Muscle of leg (tissue), 11 donors: ENCODE measurements around the gene MS4A3. TPM values are rescaled to one million over a fixed set of nuclear protein-coding genes. Genes with fewer than 3 reads are reported as not detected.
"Not testable (repeated sequence)": the region's sequence is repeated elsewhere in the genome, so short reads cannot be mapped to it uniquely, and the experiment has no call there.

Experiments used
- DNase-seq: peaks from one replicate; pipeline ENCODE4 v3.0.0; 2013
- H3K27ac ChIP-seq: one replicate; pipeline ENCODE4 v1.5.1; 2013; ENCODE audit warnings: mild to moderate bottlenecking, low read length, control low read depth
- H3K27me3 ChIP-seq: one replicate; pipeline ENCODE4 v1.6.1; 2013; ENCODE audit warnings: low read length; ENCODE audit not compliant: control insufficient read depth, insufficient read depth
- H3K36me3 ChIP-seq: one replicate; pipeline ENCODE4 v1.6.1; 2013; ENCODE audit warnings: low read length; ENCODE audit not compliant: control insufficient read depth, insufficient read depth
- H3K4me1 ChIP-seq: one replicate; pipeline ENCODE4 v1.6.1; 2013; ENCODE audit warnings: low read length; ENCODE audit not compliant: control insufficient read depth, insufficient read depth
- H3K4me3 ChIP-seq: one replicate; pipeline ENCODE4 v1.5.1; 2013; ENCODE audit warnings: low read length, control low read depth
- H3K9me3 ChIP-seq: replicated peaks from 2 replicates; pipeline ENCODE4 v1.6.1; 2013; ENCODE audit warnings: low read depth, low read length; ENCODE audit not compliant: control insufficient read depth
- WGBS: methylation state at CpG from one replicate; pipeline ENCODE4 v1.1.5; 2013; ENCODE audit warnings: missing lambda C conversion rate; ENCODE audit not compliant: insufficient coverage; 5-methylcytosine and 5-hydroxymethylcytosine counted together
- polyA plus RNA-seq, 8 donors: library from polyadenylated mRNA; unstranded; fragments of 120-200 nt; gene quantifications; one replicate each; pipeline versions ENCODE4 v1.2.1 to v1.2.3, GENCODE V29; 2013; ENCODE audit warnings: inconsistent platforms in 1 of 8, low replicate concordance in 1 of 8; ENCODE audit not compliant: insufficient read length in 8 of 8, insufficient read depth in 1 of 8
- total RNA-seq: library from RNA; stranded (reverse); fragments of 120-200 nt; gene quantifications from one replicate; pipeline ENCODE4 v1.2.4, GENCODE V29; 2013

The MS4A3 gene
- total and polyA plus RNA-seq, 9 donors = 0.36 to 2.0 (median 0.90) TPM

GRCh38 chr11:60085909-60086308 is 29.4 kb downstream of the MS4A3 start:
- 85% methylated on average over 1 of the region's 2 CpGs for WGBS
- no peaks in the 10 kb centered on the region for H3K27me3 ChIP-seq
- H3K4me1 ChIP-seq = no peaks in the 10 kb centered on the region
- H3K9me3 ChIP-seq = no peaks in the 10 kb centered on the region
- no peak overlapping the region for H3K27ac ChIP-seq
- H3K36me3 ChIP-seq = no peaks in the 10 kb centered on the region
- DNase-seq = no peak
- H3K4me3 ChIP-seq = no peak overlapping the region

- Histone ChIP-seq H3K27ac (no peak overlapping the region), H3K9me3 (no peaks in the 10 kb centered on the region), H3K36me3 (no peaks in the 10 kb centered on the region), H3K27me3 (no peaks in the 10 kb centered on the region), H3K4me3 (no peak overlapping the region), H3K4me1 (no peaks in the 10 kb centered on the region)
- DNase-seq = no peak
- no CpG with 5 or more reads among the region's 1 CpG for WGBS
Observed at GRCh38 chr11:60087239-60087638, 30.8 kb downstream of the MS4A3 start.

GRCh38 chr11:60088364-60088763 is 31.9 kb downstream of the MS4A3 start, which contains the start of gene MS4A2:
TSS of gene MS4A2 (plus strand) at chr11:60088664. CDS start at chr11:60088766, 102 bp downstream.
- Histone ChIP-seq H3K4me1 (no peaks in the 10 kb centered on the region), H3K27me3 (no peaks in the 10 kb centered on the region), H3K4me3 (no peak within 1 kb of the TSS), H3K36me3 (no peaks in the 10 kb centered on the region), H3K9me3 (no peaks in the 10 kb centered on the region), H3K27ac (no peak within 1 kb of the TSS)
- 60% methylated on average over 1 of the region's 1 CpG for WGBS
- DNase-seq = no peak

- H3K27ac ChIP-seq = no peak overlapping the region
- H3K4me3 ChIP-seq = no peak overlapping the region
- no peaks in the 10 kb centered on the region for H3K36me3 ChIP-seq
- H3K27me3 ChIP-seq = no peaks in the 10 kb centered on the region
- no CpG with 5 or more reads among the region's 4 CpGs for WGBS
- no peaks in the 10 kb centered on the region for H3K9me3 ChIP-seq
- no peaks in the 10 kb centered on the region for H3K4me1 ChIP-seq
- DNase-seq = no peak
Observed at GRCh38 chr11:60095477-60096120, 39.1 kb downstream of the MS4A3 start.

- 80% methylated on average over 1 of the region's 1 CpG for WGBS
- no peak for DNase-seq
- Histone ChIP-seq H3K36me3 (no peaks in the 10 kb centered on the region), H3K27ac (no peak overlapping the region), H3K4me1 (no peaks in the 10 kb centered on the region), H3K4me3 (no peak overlapping the region), H3K27me3 (no peaks in the 10 kb centered on the region), H3K9me3 (no peaks in the 10 kb centered on the region)
Observed at GRCh38 chr11:60097189-60097588, 40.7 kb downstream of the MS4A3 start.

GRCh38 chr11:60098508-60098907 is 42.0 kb downstream of the MS4A3 start:
- no peak for DNase-seq
- Histone ChIP-seq H3K4me3 (no peak overlapping the region), H3K4me1 (no peaks in the 10 kb centered on the region), H3K9me3 (no peaks in the 10 kb centered on the region), H3K27me3 (no peaks in the 10 kb centered on the region), H3K36me3 (no peaks in the 10 kb centered on the region), H3K27ac (no peak overlapping the region)

- no peak for DNase-seq
- no peaks in the 10 kb centered on the region for H3K4me1 ChIP-seq
- no CpG with 5 or more reads among the region's 1 CpG for WGBS
Observed at GRCh38 chr11:60100516-60100915, 44.1 kb downstream of the MS4A3 start.

GRCh38 chr11:60101368-60101767 is 44.9 kb downstream of the MS4A3 start:
- not testable (repeated sequence) for H3K27ac ChIP-seq, DNase-seq, H3K4me3 ChIP-seq, H3K9me3 ChIP-seq, H3K4me1 ChIP-seq, H3K27me3 ChIP-seq, H3K36me3 ChIP-seq
- 92% methylated on average over 7 of the region's 11 CpGs for WGBS

More at GRCh38 chr11:60100516-60100915, 44.1 kb downstream of the MS4A3 start:
- Histone ChIP-seq H3K27me3 (no peaks in the 10 kb centered on the region), H3K27ac (no peak overlapping the region), H3K9me3 (no peaks in the 10 kb centered on the region), H3K4me3 (no peak overlapping the region), H3K36me3 (no peaks in the 10 kb centered on the region)

- not testable (repeated sequence) for H3K4me1 ChIP-seq, H3K36me3 ChIP-seq, H3K9me3 ChIP-seq, H3K27me3 ChIP-seq, H3K27ac ChIP-seq, DNase-seq, H3K4me3 ChIP-seq
- WGBS = 91% methylated on average over 5 of the region's 8 CpGs
Observed at GRCh38 chr11:60104471-60105115, 48.1 kb downstream of the MS4A3 start.

- H3K4me3 ChIP-seq, H3K4me1 ChIP-seq, H3K36me3 ChIP-seq, H3K27ac ChIP-seq, H3K27me3 ChIP-seq, DNase-seq, H3K9me3 ChIP-seq: not testable (repeated sequence)
- 86% methylated on average over 2 of the region's 5 CpGs for WGBS
Observed at GRCh38 chr11:60108631-60109030, 52.2 kb downstream of the MS4A3 start.
